Activated CD4-positive, CD25-positive, alpha-beta regulatory T cell treated with anti-CD3 and anti-CD28 coated beads, Interleukin-2, amount 50 U/mL, for 24 hours (primary cell): Measurements from ENCODE around the gene PLEKHN1.
A peak's percentile ranks its signal among the peaks of the same experiment; 100 is the strongest.

ENCODE experiments used
- ATAC-seq, 2 donors: fragments of 150-1000 bp; cut with Tn5 transposase; one replicate each; pipeline ENCODE4 v1.10.0; 2021; ENCODE audit warnings: mild to moderate bottlenecking in 1 of 2, moderate library complexity in 1 of 2

The PLEKHN1 gene

DNA sequence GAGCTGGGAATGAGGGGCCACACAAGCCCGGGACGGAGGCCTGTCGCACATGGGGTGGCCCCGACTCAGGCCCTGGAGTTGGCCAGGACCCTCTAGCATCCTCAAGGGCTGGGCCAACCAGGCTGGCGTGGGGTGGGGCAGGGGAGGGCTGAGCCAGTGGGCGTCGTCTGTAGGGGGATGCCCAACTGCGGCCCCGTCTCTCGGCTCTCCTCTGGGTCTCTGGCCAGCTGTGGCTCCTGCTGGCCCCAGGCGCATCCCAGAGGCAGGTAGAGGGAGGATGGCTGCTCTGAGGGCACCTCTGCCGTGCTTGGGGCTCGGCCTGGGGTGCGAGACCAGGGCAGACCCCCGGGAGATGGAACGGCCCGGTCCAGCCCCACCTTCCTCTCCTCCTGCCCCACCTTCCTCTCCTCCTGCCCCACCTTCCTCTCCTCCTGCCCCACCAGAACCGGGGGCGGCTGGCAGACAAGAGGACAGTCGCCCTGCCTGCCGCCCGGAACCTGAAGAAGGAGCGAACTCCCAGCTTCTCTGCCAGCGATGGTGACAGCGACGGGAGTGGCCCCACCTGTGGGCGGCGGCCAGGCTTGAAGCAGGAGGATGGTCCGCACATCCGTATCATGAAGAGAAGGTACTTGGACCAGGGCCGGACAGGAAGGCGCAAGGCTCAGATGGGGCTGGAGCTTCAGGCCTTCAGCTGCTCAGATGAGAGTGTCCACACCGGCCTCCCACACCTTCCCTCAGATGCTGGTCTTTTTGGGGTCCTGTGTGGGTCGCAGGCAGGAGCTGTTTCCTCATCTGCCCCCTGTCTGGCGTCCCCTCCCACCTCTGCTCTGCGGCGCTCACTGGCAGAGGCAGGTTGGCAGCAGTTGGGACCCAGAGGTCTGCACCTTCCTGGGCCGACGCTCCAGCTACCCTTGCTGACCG is 36.3 kb upstream of the PLEKHN1 start:
- ATAC-seq = no peak

DNA sequence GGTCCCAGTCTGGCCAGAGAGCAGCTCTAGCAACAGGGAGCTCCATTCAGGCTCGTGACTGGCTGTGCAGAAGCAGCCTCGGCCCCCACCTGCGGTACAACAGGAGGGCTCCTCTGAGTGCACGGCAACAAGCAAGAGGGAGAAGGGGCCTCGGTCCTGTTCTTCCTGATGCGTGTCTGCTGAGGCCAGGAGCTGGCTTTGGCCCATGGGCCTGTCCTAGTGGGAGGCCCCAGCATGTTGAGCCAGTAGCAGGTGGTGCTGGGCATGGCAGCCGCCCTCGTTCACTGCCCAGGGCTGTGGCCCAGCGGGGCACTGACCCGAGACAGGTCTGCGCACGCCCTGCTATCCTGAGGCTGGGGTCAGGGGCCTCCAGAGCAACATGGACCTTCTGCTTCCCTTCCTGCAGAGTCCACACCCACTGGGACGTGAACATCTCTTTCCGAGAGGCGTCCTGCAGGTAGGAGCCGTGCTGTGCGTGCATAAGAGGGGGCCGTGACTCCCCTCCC is 35.6 kb upstream of the PLEKHN1 start:
- no peak for ATAC-seq

DNA sequence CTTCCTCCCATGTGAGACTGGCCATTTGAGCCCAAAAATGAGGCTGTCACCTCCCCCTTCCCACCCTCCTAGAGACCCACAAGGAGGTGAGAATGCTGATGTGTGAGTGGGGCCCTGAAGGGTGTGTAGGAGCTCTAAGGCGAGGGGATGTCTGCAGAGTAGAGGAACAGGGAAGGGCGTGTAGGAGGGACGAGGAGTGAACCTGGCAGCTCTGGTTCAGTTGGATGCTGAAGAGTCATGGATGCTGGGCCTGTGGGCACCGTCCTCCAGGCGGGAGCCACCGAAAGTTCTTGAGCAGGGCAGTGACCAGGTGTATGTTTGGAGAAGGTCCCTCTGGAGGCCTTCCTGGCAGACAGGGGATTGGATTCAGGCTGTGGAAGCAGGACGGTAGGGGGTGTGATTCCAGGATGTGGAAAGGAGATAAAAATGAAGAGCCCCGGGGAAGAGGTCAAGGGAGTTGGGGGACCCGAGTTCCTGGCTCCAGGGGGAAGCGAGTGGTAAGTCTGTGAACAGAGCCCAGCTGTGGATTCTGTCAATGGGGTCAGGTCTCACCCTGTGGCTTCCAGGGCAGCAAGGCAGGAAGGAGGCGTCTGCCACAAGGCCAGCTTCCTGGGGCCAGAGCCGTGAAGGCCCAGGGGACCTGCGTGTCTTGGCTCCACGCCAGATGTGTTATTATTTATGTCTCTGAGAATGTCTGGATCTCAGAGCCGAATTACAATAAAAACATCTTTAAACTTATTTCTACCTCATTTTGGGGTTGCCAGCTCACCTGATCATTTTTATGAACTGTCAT is 34.7 kb upstream of the PLEKHN1 start:
- ATAC-seq = no peak

DNA sequence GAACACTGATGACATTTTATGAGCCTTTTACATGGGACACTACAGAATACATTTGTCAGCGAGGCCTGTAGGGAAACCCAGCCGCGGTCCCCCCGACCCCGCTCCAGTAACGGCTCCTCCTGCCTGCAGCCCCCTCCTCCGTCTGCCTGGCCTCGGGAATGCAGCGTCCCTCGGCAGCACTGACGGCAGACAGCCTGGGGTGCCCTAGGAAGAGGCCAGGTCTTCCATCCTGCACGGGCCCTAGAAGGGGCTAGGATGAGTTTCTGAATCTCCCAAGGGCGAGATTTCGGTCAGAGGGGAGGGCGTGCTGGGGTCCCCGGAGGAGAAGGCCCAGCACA is 34.1 kb upstream of the PLEKHN1 start:
- no peak for ATAC-seq

DNA sequence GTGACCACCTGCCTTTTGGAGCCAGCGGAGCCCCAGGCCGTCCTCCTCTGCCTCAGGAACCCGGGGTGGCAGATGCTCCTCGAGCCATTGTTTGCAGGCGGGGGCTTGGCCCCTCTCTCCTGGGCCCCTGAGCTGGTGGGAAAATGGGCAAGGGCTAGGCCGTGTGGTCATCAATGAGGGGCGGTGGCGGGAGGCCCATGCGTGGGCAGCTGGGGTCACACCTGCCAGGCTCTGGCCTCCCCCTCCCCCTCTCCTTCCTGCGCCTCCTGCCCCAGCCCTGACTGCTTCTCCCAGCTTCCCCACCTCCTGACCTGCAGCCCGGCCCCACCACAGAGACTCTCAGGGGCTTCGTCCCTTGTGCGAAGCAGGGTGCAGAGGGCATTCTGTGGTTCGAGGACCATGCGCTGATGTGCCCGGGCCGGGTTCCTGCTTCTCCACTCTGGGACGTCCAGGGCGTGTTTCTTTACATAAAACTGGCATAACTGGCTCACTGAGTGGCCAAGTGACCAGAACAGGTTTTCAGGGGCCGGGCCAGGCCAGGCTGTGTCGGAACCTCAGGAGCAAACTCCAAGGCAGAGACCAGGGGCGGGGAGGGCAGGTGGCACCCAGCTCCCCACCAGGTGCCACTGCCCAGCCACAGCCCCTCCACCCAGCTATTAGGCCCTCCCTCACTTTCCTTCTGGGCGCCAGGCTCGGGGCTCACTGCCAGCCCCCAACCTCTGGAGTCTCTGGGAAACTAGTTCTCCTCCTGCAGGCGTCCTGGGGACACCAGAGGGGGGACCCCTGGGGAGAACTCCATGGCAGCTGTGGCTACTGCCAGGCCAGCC is 33.3 kb upstream of the PLEKHN1 start:
- no peak for ATAC-seq

DNA sequence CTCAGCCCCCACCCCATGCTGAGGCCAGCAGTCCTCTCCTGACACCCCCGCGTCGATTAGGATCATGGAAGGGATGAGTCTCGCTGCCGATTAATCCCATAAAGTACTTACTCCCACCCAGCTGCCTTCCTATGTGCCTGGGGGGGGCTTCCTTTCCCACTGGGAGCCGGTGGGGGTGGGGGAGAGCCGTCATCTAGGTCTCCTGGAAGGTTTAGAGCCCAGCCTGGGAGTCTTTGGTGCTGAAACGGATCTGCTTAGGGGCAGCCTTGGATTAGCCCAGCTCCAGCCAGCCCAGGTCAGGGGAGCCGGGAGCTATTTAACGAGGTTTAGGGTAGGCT is 32.7 kb upstream of the PLEKHN1 start:
- ATAC-seq = no peak

DNA sequence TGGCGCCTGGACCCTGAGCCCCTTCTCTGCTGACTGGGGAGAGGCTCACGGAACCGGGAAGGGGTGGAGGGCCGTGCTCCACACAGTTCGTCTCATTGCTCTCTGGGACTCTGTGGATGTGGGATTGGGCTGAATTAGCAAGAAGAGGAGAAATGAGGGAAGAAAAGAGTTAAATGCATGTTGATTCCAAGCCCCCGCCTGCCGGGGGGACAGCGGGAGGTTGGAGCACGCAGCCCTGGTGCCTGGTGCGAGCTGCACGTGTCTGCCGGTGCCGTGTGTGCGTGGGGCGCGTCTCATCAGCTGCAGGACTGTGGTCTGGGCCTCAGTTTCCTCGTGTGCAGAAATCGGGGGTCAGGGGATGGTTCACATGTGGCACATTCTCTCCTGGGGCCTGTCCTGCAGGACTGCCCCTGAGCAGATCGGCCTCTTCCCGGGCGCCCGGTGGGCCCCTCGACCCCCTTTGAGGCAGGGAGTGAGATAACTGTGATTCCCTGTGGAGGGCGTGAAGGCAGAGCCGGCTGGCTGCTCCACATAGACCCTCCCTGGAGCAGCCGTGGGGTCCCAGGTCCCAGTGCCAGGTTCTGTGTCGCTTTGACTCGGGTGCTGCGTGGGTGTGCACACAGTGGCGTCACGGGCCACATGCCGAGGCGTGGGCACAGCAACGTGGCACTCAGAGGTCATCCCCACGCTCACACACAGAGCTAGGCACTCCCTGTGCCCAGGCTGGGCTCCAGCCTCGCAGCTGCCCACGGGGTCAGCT is 31.1 kb upstream of the PLEKHN1 start:
- ATAC-seq = no peak

DNA sequence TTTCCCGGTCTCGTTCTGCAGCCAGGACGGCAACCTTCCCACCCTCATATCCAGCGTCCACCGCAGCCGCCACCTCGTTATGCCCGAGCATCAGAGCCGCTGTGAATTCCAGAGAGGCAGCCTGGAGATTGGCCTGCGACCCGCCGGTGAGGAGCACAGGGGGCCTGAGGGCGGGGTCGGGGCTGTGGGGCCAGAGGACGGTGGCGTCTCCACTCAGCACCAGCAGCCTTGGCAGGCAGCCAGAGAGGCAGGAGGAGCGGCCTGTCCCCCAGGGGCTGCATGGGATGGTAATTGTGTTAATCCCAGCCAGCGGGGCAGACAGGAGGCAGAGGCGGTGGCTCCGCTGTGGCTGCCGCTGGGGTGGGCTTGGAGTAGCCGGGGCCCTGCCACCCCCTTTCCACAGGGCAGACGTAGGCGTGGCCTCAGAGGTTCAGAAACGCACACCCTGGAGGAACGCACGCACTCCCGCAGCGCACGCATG is 30.5 kb upstream of the PLEKHN1 start:
- no peak for ATAC-seq

DNA sequence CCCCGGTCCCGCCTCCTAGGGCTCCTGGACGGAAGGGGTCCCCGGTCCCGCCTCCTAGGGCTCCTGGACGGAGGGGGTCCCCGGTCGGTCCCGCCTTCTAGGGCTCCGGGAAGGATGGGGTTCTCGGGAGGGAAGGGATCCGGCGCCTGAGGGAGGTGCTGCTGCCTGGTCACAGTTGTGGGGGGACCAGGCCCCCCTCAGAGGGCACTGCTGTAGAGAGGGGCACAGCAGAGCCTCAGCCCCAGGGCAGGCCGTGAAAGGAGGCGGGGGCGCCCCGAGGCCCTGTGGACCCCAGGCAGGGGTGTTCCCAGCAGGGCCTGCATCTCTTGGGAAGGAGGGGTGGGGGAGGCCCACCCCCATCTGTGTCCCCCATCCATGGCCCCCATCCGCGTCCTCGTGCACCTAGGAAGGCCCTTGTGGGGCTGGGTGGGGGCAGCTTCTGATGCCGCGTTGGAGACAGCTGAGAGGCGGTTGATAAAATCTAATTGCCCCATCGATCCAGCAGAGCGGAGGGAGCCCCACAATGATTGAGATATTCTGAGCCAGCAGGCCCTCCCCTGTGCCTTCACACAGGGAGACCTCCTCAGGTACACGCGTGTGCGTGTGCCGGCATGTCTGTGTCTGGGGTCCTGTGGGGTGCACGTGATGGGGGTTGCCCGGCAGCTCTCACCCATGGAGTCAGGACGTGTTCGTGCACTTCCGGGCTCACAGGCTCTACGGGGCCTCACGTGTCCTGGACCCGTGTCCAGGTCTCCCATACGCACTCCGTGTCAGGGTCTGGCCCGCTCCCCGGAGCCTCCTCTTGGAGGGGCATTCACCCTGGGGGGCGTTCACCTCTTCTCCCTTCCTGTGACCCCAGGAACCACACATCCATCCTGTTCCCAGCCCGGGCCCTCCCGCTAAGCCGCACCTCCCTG is 29.7 kb upstream of the PLEKHN1 start:
- ATAC-seq = no peak

DNA sequence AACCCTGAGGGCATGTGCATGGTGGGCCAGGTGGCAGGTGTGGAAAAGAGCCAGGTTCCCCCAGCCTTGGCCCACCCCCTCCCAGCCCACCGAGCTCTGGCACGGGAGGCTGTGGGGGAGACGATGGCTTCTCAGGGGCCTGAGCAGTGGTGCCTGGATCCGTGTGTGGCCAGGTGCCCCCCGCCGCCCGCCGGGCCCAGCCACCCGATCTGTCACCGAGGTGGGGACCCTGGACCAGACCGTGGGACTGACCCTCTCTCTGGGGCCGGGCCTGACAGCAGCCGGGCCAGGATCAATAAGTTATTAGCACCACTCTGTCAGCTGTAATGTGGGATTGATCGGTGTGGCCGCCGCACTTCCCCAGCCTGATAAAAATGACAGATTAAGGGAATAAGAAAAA is 28.8 kb upstream of the PLEKHN1 start:
- no peak for ATAC-seq

DNA sequence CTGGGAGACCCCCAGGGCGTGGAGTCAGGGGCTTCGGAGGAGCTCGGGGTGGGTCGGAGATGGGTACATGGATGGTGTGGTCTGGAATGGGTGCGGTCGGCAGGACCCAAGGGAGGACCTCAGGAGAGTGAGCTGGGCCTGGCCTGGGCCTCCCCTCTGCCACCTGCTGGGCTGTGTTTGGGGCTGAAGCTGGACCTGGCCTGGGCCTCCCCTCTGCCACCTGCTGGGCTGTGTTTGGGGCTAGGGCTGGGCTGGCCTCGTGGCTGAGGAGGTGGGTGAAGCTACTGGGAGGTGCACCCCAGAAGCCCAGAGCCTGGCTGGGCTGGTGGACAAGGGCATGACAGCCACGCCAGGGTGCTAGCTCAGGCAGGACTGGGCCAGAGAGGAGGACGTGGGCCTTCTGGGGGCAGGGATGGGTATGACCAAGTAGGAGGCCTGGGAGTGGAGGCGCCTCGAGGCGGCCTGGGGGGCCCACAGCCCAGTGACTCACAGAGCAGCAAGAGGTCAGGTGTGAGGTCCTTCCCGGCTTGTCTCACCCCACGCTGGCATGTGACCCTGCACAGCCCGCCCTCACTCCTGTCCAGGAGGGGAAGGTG is 28.1 kb upstream of the PLEKHN1 start:
- no peak for ATAC-seq

DNA sequence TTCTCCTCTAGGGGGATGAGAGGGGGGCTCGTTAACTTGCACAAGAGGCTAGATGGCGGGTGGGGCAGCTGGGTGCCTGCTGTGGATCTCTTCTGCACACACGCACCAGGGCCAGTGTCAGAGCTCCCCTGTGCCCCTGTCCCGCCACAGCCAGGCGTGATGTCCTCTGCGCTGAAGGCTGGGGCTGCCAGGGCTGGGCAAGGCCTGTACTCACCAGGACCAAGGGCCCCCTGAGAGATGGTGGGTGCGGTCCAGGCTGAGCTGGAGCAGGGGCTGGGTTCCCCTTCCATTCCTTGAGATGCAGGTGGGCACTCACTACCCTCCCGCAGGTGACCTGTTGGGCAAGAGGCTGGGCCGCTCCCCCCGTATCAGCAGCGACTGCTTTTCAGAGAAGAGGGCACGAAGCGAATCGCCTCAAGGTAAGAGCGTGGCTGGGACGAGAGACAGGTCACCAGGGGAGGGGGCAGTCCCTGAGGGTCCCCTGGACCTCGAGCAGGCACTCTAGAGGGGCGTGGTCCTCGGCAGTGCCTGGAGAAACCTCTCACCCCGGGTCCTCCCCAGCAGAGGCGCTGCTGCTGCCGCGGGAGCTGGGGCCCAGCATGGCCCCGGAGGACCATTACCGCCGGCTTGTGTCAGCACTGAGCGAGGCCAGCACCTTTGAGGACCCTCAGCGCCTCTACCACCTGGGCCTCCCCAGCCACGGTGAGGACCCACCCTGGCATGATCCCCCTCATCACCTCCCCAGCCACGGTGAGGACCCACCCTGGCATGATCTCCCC is 27.4 kb upstream of the PLEKHN1 start:
- ATAC-seq = no peak

DNA sequence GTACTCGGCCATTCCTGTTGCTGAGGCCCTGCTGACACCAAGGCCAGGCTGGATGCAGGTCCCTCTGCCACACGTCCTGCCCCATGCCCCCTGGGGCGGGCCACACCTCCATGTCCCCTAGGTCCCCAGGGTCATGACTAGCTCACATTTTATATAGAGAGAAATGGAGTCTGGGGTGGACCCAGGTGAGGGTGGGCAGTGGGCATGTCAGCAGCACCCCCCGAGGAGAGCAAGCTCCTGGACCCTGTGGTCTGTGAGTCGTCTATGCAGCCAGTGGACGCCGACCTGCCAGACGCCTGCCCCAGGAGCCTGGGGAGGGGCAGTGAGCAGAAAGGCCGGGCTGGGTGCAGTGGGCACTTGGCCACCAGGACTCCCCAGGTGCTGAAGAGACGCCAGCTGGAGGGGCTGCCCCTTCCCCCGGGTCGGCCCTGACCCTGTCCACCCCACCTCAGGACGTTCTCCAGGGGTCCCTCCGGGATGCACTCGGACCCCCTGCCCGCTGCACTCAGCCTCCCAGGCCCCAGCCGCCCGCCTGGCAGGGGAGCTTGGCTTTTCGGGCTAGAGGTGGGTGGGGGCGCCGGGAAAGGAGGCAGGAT is 26.7 kb upstream of the PLEKHN1 start:
- no peak for ATAC-seq

DNA sequence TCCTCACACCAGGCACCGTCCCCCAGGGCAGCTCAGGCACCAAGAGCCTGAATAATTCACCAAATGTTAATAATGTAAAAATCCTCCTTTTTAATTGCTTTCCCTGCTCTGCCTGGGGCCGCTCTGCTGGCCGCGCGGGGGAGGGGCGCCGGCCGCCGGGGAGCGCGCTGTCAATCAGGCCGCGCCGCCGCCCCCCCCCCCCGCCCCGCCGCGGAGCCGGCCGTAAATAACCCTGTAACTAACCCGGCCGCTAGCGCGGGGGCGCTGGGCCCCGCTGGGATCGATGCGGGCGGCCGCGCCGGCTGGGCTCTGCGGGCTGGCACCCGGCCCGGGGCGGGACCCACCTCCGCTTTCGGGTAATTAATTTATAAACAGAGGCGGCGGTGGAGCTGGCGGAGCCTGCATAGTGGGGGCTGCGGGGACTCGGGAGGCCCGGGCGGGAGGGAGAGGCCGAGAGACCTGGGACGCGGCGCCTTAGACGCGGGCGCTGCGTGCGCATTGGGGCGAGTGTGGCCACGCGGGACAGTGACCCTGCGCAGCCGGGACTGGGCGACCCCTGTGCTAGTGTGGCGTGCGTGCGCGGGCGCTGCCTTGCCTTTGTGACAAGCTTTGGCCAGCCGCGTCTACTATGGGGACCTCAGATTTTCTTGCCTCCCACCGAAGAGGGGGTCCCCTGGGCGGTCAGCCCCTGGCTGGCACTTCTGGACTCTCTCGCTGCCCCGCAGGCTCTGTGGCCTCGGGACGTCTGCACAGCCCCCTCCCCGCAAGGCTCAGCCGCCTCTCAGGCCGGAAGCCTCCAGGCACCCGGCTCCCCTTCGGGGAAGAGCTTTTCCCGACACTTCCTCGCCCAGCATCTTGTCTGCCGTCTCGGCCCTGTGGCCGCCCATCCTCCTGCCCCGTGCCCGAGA is 25.9 kb upstream of the PLEKHN1 start:
- peak; percentile 19 to 22 for ATAC-seq

DNA sequence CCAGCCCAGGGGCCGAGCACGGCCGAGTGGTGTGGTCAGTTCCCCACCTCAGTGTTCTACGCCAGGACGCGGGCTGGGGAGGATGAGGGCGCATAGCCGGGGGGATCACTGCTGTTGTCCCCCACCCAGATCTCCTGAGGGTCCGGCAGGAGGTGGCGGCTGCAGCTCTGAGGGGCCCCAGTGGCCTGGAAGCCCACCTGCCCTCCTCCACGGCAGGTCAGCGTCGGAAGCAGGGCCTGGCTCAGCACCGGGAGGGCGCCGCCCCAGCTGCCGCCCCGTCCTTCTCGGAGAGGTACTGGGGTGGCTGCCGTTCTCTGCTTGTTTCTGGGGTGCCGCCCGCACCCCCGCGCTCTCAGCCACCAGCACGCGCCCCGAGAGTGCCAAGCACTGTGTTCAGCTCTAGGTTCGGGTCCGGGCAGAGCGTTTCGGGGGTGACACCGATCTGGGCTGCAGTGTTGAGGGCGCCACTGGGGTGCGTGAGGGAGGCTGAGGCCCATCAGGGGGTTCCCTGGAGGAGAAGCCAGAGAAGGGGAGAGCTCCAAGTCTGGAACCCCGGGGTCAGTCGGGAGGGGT is 25.2 kb upstream of the PLEKHN1 start:
- peak in 1 of 2 donors; percentile 4 for ATAC-seq

DNA sequence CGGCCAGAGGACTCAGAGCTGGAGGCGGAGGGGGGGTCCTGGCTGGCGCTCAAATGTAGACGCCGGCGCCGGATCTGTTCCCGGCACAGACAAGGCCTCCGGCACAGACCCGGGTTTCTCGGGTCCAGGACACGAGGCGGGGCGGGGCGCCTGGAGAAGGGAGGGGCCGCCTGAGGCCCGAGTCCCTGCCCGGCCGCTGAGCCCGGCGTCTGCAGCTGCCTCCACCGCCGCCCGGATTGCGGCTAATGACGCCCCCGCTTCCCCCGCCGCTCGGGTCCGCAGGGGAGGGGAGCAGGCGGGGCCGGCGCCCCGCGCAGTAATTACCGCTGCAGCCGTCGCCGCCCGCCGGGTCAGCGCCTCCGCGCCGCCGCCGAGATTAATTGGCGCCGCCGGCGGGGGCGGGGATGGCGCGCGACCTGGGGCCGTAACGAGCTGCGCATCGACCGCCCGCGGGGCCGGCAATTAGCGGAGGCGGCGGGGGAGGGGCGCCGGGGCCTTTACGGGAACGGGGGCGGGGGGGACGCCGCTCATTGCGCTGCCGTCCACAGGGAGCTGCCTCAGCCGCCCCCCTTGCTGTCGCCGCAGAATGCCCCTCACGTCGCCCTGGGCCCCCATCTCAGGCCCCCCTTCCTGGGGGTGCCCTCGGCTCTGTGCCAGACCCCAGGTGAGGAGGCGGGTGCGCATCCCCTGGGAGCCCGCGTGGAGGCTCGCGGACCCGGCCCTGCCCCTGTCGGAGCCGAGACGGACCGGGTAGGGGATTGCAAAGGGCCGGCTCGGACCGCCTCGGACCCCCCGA is 24.5 kb upstream of the PLEKHN1 start:
- peak; percentile 14 to 24 for ATAC-seq

DNA sequence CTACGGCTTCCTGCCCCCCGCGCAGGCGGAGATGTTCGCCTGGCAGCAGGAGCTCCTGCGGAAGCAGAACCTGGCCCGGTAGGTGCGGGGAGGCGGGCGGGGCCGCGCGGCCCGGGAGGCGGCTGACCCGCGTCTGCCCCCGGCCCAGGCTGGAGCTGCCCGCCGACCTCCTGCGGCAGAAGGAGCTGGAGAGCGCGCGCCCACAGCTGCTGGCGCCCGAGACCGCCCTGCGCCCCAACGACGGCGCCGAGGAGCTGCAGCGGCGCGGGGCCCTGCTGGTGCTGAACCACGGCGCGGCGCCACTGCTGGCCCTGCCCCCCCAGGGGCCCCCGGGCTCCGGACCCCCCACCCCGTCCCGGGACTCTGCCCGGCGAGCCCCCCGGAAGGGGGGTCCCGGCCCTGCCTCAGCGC is 23.9 kb upstream of the PLEKHN1 start:
- peak in 1 of 2 donors; percentile 14 for ATAC-seq
